Neural progenitor cell (in vitro differentiated cells): ENCODE measurements around the gene PSD4.

Source experiments
- EZH2 ChIP-seq: fragments of 200-600 bp; sonication (generic); IDR thresholded peaks from 2 replicates; pipeline ENCODE4 v1.6.1; 2017; ENCODE audit warnings: antibody characterized with exemption, mild to moderate bottlenecking, moderate library complexity
- TF ChIP-seq, protein P1 (sequence below): fragments of 200-600 bp; sonication (generic); IDR thresholded peaks from 2 replicates; pipeline ENCODE4 v1.5.1; 2017; ENCODE audit warnings: antibody characterized with exemption, mild to moderate bottlenecking

DNA sequence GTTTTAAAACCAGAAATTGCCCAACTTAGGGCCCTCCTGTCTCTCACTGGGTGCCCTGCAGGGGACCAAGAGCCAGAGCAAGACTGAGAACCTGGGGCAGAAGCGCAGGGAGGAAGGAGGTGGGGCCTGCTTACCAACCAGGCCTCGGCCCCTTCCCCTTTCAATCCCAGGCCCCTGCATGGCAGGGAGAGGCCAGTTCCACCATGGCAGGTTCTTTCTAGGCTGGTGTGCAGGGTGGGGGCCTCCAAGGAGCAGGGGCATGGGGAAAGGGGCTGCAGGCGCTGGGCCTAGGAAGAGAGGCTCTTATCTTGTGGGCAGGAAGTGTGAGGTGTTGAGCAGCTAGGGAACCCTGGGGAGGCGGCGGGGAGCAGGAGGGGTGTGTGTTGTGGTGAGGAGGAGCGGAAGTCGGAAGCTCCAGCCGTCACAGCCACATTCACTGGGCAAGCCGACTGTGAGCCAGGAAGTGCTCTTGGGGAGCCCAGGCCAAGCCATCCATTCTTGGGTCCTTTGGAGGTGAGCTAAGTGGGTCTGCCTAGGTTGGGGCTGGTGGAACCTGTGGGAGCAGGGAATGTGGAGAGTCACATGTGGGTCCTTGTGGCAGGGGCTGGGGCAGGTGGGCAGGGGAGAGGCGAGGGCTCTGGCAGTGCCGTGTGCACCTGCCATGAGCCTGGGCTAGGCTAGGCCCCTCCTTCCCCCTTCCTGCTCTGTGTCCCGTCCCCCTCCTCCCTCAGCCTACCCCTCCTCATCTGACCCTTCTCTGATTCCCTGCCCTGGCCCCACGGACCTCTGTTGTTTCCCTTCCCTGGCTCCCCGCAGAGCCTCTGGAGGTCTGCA lies at the start of gene PSD4:
- TF ChIP-seq, protein P1, sequence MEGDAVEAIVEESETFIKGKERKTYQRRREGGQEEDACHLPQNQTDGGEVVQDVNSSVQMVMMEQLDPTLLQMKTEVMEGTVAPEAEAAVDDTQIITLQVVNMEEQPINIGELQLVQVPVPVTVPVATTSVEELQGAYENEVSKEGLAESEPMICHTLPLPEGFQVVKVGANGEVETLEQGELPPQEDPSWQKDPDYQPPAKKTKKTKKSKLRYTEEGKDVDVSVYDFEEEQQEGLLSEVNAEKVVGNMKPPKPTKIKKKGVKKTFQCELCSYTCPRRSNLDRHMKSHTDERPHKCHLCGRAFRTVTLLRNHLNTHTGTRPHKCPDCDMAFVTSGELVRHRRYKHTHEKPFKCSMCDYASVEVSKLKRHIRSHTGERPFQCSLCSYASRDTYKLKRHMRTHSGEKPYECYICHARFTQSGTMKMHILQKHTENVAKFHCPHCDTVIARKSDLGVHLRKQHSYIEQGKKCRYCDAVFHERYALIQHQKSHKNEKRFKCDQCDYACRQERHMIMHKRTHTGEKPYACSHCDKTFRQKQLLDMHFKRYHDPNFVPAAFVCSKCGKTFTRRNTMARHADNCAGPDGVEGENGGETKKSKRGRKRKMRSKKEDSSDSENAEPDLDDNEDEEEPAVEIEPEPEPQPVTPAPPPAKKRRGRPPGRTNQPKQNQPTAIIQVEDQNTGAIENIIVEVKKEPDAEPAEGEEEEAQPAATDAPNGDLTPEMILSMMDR, result no peak
- no peak for TF ChIP-seq EZH2
